ENCODE results near the gene TTF2.

Gene TTF2

DNA sequence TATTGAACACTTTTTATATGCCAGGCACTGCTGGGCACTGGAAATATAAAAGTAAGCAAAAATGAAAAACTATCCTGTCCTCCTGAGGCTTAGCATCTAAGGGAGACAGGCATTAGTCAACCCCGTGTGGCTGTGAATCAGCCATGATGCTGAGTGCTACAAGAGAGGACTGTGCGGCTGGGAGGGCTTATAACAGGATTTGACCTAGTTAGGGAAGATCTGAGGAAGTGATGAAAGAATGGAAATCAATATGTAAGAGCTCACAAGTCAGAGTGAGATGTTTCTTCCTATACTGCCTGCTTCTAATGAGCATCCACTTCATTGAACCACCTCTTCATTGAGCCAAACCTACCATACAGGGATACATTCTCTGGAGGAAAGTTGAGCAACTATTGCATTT, 46.4 kb downstream of the TTF2 start:
- H3K4me3 ChIP-seq (ENCODE audit: low read length) = no peak overlapping the region
- TF ChIP-seq, protein P1, sequence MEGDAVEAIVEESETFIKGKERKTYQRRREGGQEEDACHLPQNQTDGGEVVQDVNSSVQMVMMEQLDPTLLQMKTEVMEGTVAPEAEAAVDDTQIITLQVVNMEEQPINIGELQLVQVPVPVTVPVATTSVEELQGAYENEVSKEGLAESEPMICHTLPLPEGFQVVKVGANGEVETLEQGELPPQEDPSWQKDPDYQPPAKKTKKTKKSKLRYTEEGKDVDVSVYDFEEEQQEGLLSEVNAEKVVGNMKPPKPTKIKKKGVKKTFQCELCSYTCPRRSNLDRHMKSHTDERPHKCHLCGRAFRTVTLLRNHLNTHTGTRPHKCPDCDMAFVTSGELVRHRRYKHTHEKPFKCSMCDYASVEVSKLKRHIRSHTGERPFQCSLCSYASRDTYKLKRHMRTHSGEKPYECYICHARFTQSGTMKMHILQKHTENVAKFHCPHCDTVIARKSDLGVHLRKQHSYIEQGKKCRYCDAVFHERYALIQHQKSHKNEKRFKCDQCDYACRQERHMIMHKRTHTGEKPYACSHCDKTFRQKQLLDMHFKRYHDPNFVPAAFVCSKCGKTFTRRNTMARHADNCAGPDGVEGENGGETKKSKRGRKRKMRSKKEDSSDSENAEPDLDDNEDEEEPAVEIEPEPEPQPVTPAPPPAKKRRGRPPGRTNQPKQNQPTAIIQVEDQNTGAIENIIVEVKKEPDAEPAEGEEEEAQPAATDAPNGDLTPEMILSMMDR (IDR thresholded peaks at IDR 0.05; ENCODE audit: insufficient read depth, low read depth, low read length, missing control alignments) = no peak
- no peak for DNase-seq (ENCODE audit: low read depth)

DNA sequence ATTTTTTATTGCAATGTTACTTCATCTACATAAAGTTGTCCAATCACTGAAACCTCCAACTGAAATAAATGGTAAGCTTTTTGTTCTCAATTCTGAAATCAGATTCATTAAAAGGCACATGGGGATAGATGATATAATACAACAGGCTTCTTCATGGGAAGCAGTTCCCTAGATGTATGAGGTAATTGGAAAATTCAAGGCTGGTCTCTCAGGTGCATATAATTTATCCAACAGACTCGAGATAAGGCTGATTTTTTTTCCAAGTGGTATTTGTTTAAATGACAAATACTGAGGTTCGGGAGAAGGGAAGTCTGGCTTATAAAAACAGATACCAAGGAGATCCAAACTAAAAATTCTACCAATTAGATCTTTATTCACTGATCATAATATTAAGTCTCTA, 47.2 kb downstream of the TTF2 start:
- DNase-seq (ENCODE audit: low read depth) = no peak
- TF ChIP-seq, protein P1 (IDR thresholded peaks at IDR 0.05; ENCODE audit: insufficient read depth, low read depth, low read length, missing control alignments) = no peak
- no peak overlapping the region for H3K4me3 ChIP-seq (ENCODE audit: low read length)

DNA sequence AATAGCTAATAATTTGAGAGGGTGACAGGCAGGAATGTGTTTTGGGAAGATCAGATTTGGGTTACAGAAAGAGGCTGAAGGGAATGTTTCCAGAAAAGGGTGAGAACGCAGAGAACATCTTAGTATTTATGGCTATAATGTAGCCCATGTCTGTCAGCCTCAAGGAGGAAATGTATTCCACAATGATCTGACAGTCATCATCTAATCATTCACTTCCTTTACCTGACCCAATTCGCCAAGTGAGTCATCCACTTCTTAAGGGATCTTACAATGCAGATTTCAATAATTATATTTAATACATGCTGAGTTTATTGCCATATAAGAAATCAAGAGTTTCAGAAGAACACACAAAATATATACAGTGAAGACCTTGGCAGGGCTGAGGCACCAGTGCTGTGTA, 50.6 kb downstream of the TTF2 start:
- TF ChIP-seq, protein P1 (IDR thresholded peaks at IDR 0.05; ENCODE audit: insufficient read depth, low read depth, low read length, missing control alignments) = no peak
- DNase-seq (ENCODE audit: low read depth) = peak; percentile 88
- no peak overlapping the region for H3K4me3 ChIP-seq (ENCODE audit: low read length)

DNA sequence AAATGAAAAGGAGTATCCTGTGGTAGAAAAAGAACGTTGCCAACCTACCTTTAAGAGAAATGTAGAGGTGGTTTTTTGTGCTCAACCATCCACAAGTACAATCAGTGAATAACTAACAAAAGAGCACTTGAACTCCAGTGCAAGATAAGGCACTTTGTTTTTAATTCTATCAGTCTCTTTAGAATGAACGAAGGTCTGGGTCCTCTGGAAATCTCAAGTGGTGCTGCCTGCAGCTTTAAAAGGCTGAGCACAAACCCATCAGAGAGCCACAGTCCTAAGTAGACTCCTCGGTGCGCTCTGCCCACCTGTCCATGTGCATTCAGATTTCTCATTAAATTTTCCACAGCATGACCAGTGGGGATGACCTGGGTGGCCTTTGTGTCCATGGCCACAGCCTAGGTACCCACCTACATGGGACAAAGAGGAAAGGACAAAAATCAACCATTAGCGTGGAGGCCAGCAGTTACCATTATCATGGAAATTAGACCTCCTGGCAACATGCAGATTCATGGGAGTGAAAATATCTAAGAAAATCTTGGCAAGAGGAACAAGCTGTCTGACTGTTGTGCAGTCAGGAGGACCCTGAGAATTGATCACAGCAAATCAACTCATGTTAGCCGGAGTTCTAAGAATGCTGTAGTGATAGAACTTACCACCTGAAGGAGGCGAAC, 52.1 kb downstream of the TTF2 start:
- DNase-seq (ENCODE audit: low read depth) = no peak
- TF ChIP-seq, protein P1 (IDR thresholded peaks at IDR 0.05; ENCODE audit: insufficient read depth, low read depth, low read length, missing control alignments) = no peak
- no peak overlapping the region for H3K4me3 ChIP-seq (ENCODE audit: low read length)

DNA sequence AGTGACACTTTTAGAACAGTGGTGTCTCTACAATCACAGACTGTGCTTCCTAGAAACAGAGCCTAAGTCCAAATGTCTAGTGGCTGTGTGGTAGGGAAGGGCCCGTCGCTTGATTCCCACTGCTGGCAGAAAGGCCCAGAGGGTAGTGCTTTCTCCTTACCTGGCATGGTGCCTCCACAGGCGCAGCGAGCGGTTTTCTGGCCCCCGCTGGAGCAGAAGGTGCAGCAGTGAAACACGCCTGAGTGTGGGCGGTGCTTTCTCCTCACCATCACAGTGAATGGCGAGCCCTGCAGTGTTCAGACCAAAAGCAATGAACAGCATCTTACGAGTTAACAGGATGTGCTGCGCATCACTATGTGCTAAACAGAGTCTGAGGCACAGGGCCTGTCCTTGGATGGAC, 53.1 kb downstream of the TTF2 start:
- DNase-seq (ENCODE audit: low read depth) = no peak
- no peak overlapping the region for H3K4me3 ChIP-seq (ENCODE audit: low read length)
- TF ChIP-seq, protein P1 (IDR thresholded peaks at IDR 0.05; ENCODE audit: insufficient read depth, low read depth, low read length, missing control alignments) = no peak

DNA sequence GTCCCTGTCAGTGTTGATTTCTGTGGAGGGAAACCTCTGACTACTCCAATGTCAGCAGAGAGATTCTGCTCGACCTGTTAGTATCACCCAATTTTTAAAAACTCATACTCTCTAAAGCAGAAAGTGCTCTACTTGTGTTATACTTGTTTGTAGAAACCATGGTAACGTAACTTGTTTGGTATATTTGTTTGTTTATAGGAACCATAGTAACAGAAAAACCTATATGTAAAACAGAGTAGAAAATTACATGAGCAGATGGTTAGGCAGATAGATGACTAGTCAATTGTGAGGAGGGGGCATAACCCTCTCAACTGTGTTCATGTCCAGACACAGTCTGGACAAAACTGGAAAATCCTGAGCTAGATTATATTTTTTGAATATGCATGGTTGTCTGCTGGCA, 54.8 kb downstream of the TTF2 start:
- TF ChIP-seq, protein P1 (IDR thresholded peaks at IDR 0.05; ENCODE audit: insufficient read depth, low read depth, low read length, missing control alignments) = no peak
- H3K4me3 ChIP-seq (ENCODE audit: low read length) = no peak overlapping the region
- DNase-seq (ENCODE audit: low read depth) = no peak

All from epithelial cell of esophagus (primary cell).